Calu3 (cell line): Measurements from ENCODE around the gene TTLL5. TPM values are rescaled to one million over a fixed set of nuclear protein-coding genes. Genes with fewer than 3 reads are reported as not detected.

ENCODE experiments used
- BruUV-seq: library from RNA; stranded (reverse); fragments of 400-500 nt; replicated peaks from 2 replicates; lab custom pipeline; 2021; lab: Mats Ljungman, UMichigan
- CTCF ChIA-PET: fragments of 300-600 bp; sonication (Branson Sonifier 250); formaldehyde crosslinking; loops from one replicate; lab custom pipeline; 2022; ENCODE audit warnings: antibody characterized with exemption; lab: Charles Lee
- DNase-seq: peaks from one replicate; pipeline ENCODE4 v3.0.0; 2022
- H3K27ac Mint-ChIP-seq: one replicate; pipeline ENCODE4 v1.8.0; 2022; ENCODE audit warnings: mixed read lengths; ENCODE audit not compliant: unreplicated experiment
- H3K27me3 Mint-ChIP-seq: one replicate; pipeline ENCODE4 v1.8.0; 2022; ENCODE audit warnings: mixed read lengths; ENCODE audit not compliant: unreplicated experiment
- H3K36me3 Mint-ChIP-seq: one replicate; pipeline ENCODE4 v1.8.0; 2022; ENCODE audit warnings: mild to moderate bottlenecking, moderate library complexity, mixed read lengths; ENCODE audit not compliant: insufficient read depth, unreplicated experiment
- H3K4me1 Mint-ChIP-seq: one replicate; pipeline ENCODE4 v1.8.0; 2022; ENCODE audit warnings: mild to moderate bottlenecking, low read depth, mixed read lengths; ENCODE audit not compliant: unreplicated experiment
- H3K4me3 Mint-ChIP-seq: one replicate; pipeline ENCODE4 v1.8.0; 2022; ENCODE audit warnings: mild to moderate bottlenecking, low read depth, moderate library complexity, mixed read lengths; ENCODE audit not compliant: unreplicated experiment
- H3K9me3 Mint-ChIP-seq: one replicate; pipeline ENCODE4 v1.8.0; 2022; ENCODE audit warnings: low read depth, mixed read lengths; ENCODE audit not compliant: unreplicated experiment
- CTCF ChIP-seq: fragments of 200-600 bp; IDR thresholded peaks from one replicate; pipeline ENCODE4 v1.8.0; 2022; ENCODE audit warnings: antibody characterized with exemption; ENCODE audit not compliant: unreplicated experiment
- intact Hi-C: fragments of 100-400 bp; cut with micrococcal nuclease; formaldehyde crosslinking; loops from one replicate; pipeline ENCODE4 v1.10.0; 2022; ENCODE audit not compliant: unreplicated experiment
- total RNA-seq: library from RNA; stranded (reverse); gene quantifications from 2 replicates; pipeline ENCODE4 v1.2.3, GENCODE V29; 2022

Gene TTLL5
- total RNA-seq, 1 experiment from 2014 or later, result 47.5 TPM

DNA sequence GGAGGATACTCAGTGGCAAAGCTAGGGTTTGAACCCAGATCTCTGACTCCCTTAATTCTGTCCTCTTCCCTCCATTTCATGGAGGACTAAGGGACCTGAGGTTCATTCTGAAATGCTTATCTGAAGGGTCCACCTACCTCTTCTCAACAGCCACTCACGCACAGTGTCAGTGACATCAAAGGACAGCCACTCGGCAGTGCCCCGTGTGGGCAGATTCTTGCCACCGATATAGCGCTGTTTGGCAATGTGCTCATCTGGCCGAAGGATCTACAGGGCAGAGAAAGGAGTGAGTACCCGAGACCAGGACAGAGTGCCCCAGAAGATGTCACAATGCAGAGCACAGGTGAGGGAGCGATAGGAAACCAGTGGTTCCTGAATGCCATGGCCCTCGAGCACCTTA lies 309.9 kb downstream of the TTLL5 start:
- no TSS peak for BruUV-seq
- intact Hi-C loops, result no loop called here
- no peak for TF ChIP-seq CTCF
- Mint-ChIP-seq H3K27me3 (no peaks in the 10 kb centered on the region), H3K4me1 (no peaks in the 10 kb centered on the region), H3K36me3 (no peaks in the 10 kb centered on the region), H3K4me3 (no peak overlapping the region), H3K27ac (no peak overlapping the region), H3K9me3 (no peaks in the 10 kb centered on the region)
- CTCF ChIA-PET, result no interaction called here
- DNase-seq, result no peak

- no peaks in the 10 kb centered on the region for H3K36me3 Mint-ChIP-seq
- no peak for DNase-seq
- H3K27ac Mint-ChIP-seq, result no peak overlapping the region
- intact Hi-C loops, result no loop called here
- H3K27me3 Mint-ChIP-seq, result no peaks in the 10 kb centered on the region
- no peaks in the 10 kb centered on the region for H3K4me1 Mint-ChIP-seq
- CTCF ChIA-PET, result no interaction called here
- BruUV-seq, result no TSS peak
- no peaks in the 10 kb centered on the region for H3K9me3 Mint-ChIP-seq
- no peak overlapping the region for H3K4me3 Mint-ChIP-seq
- no peak for TF ChIP-seq CTCF
Observed at GRCh38 chr14:75971509-75971908, 310.5 kb downstream of the TTLL5 start.

GRCh38 chr14:75972801-75973421 lies 311.9 kb downstream of the TTLL5 start:
- BruUV-seq, result no TSS peak
- intact Hi-C loops, result no loop called here

GRCh38 chr14:75976826-75977581 lies 316.0 kb downstream of the TTLL5 start:
- Mint-ChIP-seq H3K9me3 (no peaks in the 10 kb centered on the region), H3K36me3 (peaks cover 20% of the 10 kb centered on the region), H3K4me1 (peaks cover 14% of the 10 kb centered on the region), H3K4me3 (no peak overlapping the region), H3K27me3 (no peaks in the 10 kb centered on the region), H3K27ac (no peak overlapping the region)
- no peak for DNase-seq
- TF ChIP-seq CTCF, result no peak
- intact Hi-C loops, result no loop called here
- CTCF ChIA-PET, result interaction anchor here (0.5 to 0.8 kb wide), 4 partner anchors 34 to 670 kb away, joined by 3 to 6 read pairs (median 6); no protein-coding TSS in a partner anchor
- no TSS peak for BruUV-seq

More at GRCh38 chr14:75972801-75973421, 311.9 kb downstream of the TTLL5 start:
- Mint-ChIP-seq H3K4me3 (no peak overlapping the region), H3K4me1 (no peaks in the 10 kb centered on the region), H3K9me3 (no peaks in the 10 kb centered on the region), H3K27me3 (no peaks in the 10 kb centered on the region), H3K27ac (no peak overlapping the region), H3K36me3 (no peaks in the 10 kb centered on the region)
- CTCF ChIA-PET, result interaction anchor here (1.6 kb wide), 1 partner anchor 10 kb away, joined by 4 read pairs; no protein-coding TSS in a partner anchor
- no peak for TF ChIP-seq CTCF
- DNase-seq, result no peak
